Esophagus (tissue), 2 donors: ENCODE data around the gene CHI3L1. TPM values are rescaled to one million over a fixed set of nuclear protein-coding genes. Genes with fewer than 3 reads are reported as not detected.

Experiments
- H3K27ac ChIP-seq, 2 donors: one replicate each; pipeline ENCODE4 v1.5.1; 2013; ENCODE audit warnings: low read depth in 2 of 2, mild to moderate bottlenecking in 2 of 2, inconsistent platforms in 1 of 2, low read length in 1 of 2, moderate library complexity in 1 of 2
- H3K27me3 ChIP-seq, 2 donors: one replicate each; pipeline ENCODE4 v1.6.1; 2013; ENCODE audit warnings: low read length in 2 of 2, control low read depth in 1 of 2, mild to moderate bottlenecking in 1 of 2; ENCODE audit not compliant: insufficient read depth in 2 of 2, control insufficient read depth in 1 of 2
- H3K36me3 ChIP-seq, 2 donors: one replicate each; pipeline ENCODE4 v1.6.1; 2013; ENCODE audit warnings: low read length in 1 of 2; ENCODE audit not compliant: control insufficient read depth in 2 of 2, insufficient read depth in 2 of 2
- H3K4me1 ChIP-seq, 2 donors: one replicate each; pipeline ENCODE4 v1.6.1; 2013; ENCODE audit warnings: low read length in 1 of 2; ENCODE audit not compliant: control insufficient read depth in 2 of 2, insufficient read depth in 2 of 2
- H3K4me3 ChIP-seq, 2 donors: one replicate each; pipeline ENCODE4 v1.5.1; 2013; ENCODE audit warnings: low read length in 2 of 2, mild to moderate bottlenecking in 2 of 2, low read depth in 1 of 2, moderate library complexity in 1 of 2
- H3K9me3 ChIP-seq, 2 donors: one replicate each; pipeline ENCODE4 v1.6.1; 2013; ENCODE audit warnings: mild to moderate bottlenecking in 2 of 2, low read depth in 1 of 2, low read length in 1 of 2, moderate library complexity in 1 of 2; ENCODE audit not compliant: control insufficient read depth in 2 of 2, insufficient read depth in 1 of 2
- WGBS, 2 donors: extraction: QIAGEN DNeasy Blood & Tissue Kit; methylation state at CpG; one replicate each; pipeline ENCODE4 v1.1.7; 2013; 5-methylcytosine and 5-hydroxymethylcytosine counted together
- polyA plus RNA-seq, 2 donors: library from polyadenylated mRNA; stranded (reverse); fragments of 200-250 nt; gene quantifications; one replicate each; pipeline ENCODE4 v1.2.3, GENCODE V29; 2013
- donor health status: healthy with polysubstance abuse.
- donor health status: Bipolar disorder and iron deficiency.

The CHI3L1 gene
- polyA plus RNA-seq, 2 donors = 3.3 to 19.6 TPM

- no peak overlapping the region for H3K27ac ChIP-seq
- 93 to 95% methylated on average over 8 of the region's 8 CpGs for WGBS, 2 donors
- H3K27me3 ChIP-seq = no peaks in the 10 kb centered on the region
- no peaks in the 10 kb centered on the region for H3K9me3 ChIP-seq
- H3K36me3 ChIP-seq = no peaks in the 10 kb centered on the region
- H3K4me3 ChIP-seq = no peak overlapping the region
- no peaks in the 10 kb centered on the region for H3K4me1 ChIP-seq
These were observed 20.7 kb downstream of the CHI3L1 start for GRCh38 chr1:203165800-203166161.

GRCh38 chr1:203165101-203165799 lies 21.3 kb downstream of the CHI3L1 start:
- WGBS, 2 donors = 90 to 91% methylated on average over 28 of the region's 28 CpGs
- Histone ChIP-seq H3K27ac (no peak overlapping the region), H3K36me3 (no peaks in the 10 kb centered on the region), H3K27me3 (no peaks in the 10 kb centered on the region), H3K4me1 (no peaks in the 10 kb centered on the region), H3K4me3 (no peak overlapping the region), H3K9me3 (no peaks in the 10 kb centered on the region)

- WGBS, 2 donors = 67 to 72% methylated on average over 7 of the region's 7 CpGs
- no peaks in the 10 kb centered on the region for H3K4me1 ChIP-seq
- no peaks in the 10 kb centered on the region for H3K36me3 ChIP-seq
- no peak overlapping the region for H3K27ac ChIP-seq
- H3K27me3 ChIP-seq = no peaks in the 10 kb centered on the region
- H3K9me3 ChIP-seq = no peaks in the 10 kb centered on the region
- H3K4me3 ChIP-seq = no peak overlapping the region
These were observed 22.4 kb downstream of the CHI3L1 start for GRCh38 chr1:203163891-203164635.

GRCh38 chr1:203162403-203162802 lies 24.1 kb downstream of the CHI3L1 start:
- Histone ChIP-seq H3K4me1 (no peaks in the 10 kb centered on the region), H3K4me3 (no peak overlapping the region), H3K9me3 (no peaks in the 10 kb centered on the region), H3K36me3 (no peaks in the 10 kb centered on the region), H3K27me3 (no peaks in the 10 kb centered on the region), H3K27ac (no peak overlapping the region)
- 82 to 83% methylated on average over 1 of the region's 1 CpG for WGBS, 2 donors

- WGBS, 2 donors = 79% methylated on average over 11 of the region's 11 CpGs
These were observed 24.8 kb downstream of the CHI3L1 start for GRCh38 chr1:203161703-203162102.

GRCh38 chr1:203161175-203161574 lies 25.3 kb downstream of the CHI3L1 start:
- WGBS, 2 donors = 50% methylated on average over 6 of the region's 6 CpGs
- Histone ChIP-seq H3K4me1 (no peaks in the 10 kb centered on the region), H3K4me3 (no peak overlapping the region), H3K27me3 (no peaks in the 10 kb centered on the region), H3K27ac (no peak overlapping the region), H3K36me3 (no peaks in the 10 kb centered on the region), H3K9me3 (no peaks in the 10 kb centered on the region)

More at GRCh38 chr1:203161703-203162102, 24.8 kb downstream of the CHI3L1 start:
- no peak overlapping the region for H3K4me3 ChIP-seq
- H3K36me3 ChIP-seq = no peaks in the 10 kb centered on the region
- no peaks in the 10 kb centered on the region for H3K4me1 ChIP-seq
- H3K27ac ChIP-seq = no peak overlapping the region
- H3K9me3 ChIP-seq = no peaks in the 10 kb centered on the region
- H3K27me3 ChIP-seq = no peaks in the 10 kb centered on the region

GRCh38 chr1:203159844-203160243 lies 26.7 kb downstream of the CHI3L1 start:
- H3K9me3 ChIP-seq = no peaks in the 10 kb centered on the region
- H3K4me1 ChIP-seq = no peaks in the 10 kb centered on the region
- no peaks in the 10 kb centered on the region for H3K27me3 ChIP-seq
- no peak overlapping the region for H3K4me3 ChIP-seq
- WGBS, 2 donors = 65 to 78% methylated on average over 1 of the region's 1 CpG
- no peaks in the 10 kb centered on the region for H3K36me3 ChIP-seq
- H3K27ac ChIP-seq = no peak overlapping the region

GRCh38 chr1:203158960-203159665 lies 27.4 kb downstream of the CHI3L1 start:
- H3K36me3 ChIP-seq = no peaks in the 10 kb centered on the region
- H3K27me3 ChIP-seq = no peaks in the 10 kb centered on the region
- H3K9me3 ChIP-seq = no peaks in the 10 kb centered on the region
- no peak overlapping the region for H3K4me3 ChIP-seq
- no peak overlapping the region for H3K27ac ChIP-seq
- no peaks in the 10 kb centered on the region for H3K4me1 ChIP-seq
- WGBS, 2 donors = 82 to 84% methylated on average over 9 of the region's 9 CpGs

GRCh38 chr1:203158423-203158822 lies 28.1 kb downstream of the CHI3L1 start:
- H3K4me1 ChIP-seq = no peaks in the 10 kb centered on the region
- H3K9me3 ChIP-seq = no peaks in the 10 kb centered on the region
- H3K27ac ChIP-seq = no peak overlapping the region
- no peaks in the 10 kb centered on the region for H3K36me3 ChIP-seq
- no peak overlapping the region for H3K4me3 ChIP-seq
- WGBS, 2 donors = 74 to 77% methylated on average over 1 of the region's 1 CpG
- H3K27me3 ChIP-seq = no peaks in the 10 kb centered on the region
